Measurements from ENCODE around the gene PDIA2.

GRCh38 chr16:289395-289997 is 6.5 kb downstream of the PDIA2 start:
- TF ChIP-seq POLR2A (IDR thresholded peaks at IDR 0.05; ENCODE audit: low read depth, low read length) (no peak), POLR2AphosphoS5 (IDR thresholded peaks at IDR 0.05; ENCODE audit: low read depth, low read length) (no peak)
